ENCODE measurements around the gene ATXN7. TPM values are rescaled to one million over a fixed set of nuclear protein-coding genes. Genes with fewer than 3 reads are reported as not detected.

The ATXN7 gene
- total and polyA plus RNA-seq, 2 of the 4 experiments (the other 2 are of a cell fraction) = 8.6 to 13.6 TPM

DNA sequence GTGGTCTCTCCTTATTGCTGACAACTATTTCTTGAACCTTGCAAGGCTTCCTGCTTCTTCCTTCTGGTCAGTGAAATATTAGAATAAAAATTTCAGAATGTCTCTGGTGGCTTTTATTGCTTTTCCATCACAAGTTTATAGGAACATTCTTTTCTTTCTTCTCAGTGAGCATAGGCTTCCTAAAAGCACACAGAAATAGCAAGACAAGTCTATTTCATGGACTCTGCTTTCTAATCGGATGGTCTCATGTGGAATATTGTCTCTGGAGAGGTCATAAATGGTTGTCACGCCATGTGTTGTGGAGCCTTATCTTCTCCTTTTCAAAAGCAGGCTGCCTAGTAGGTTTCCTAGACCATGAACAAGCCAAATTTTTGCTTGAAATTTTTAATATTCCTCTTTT, 169.4 kb downstream of the ATXN7 start:
- in situ Hi-C loops (cut with MboI; ENCODE audit: low sequenced_read_pairs) = loop anchor here (25.0 kb wide), 1 partner anchor 179 kb away; no protein-coding TSS in a partner anchor
- no peak overlapping the region for H2BK15ac ChIP-seq (ENCODE audit: low read depth, low read length)
- intact Hi-C loops (cut with micrococcal nuclease) = loop anchor here (5.0 kb wide), 2 partner anchors 109 to 429 kb away; no protein-coding TSS in a partner anchor
- no peak overlapping the region for H4K5ac ChIP-seq (ENCODE audit: low read depth, low read length)
- H3K56ac ChIP-seq (ENCODE audit: extremely low read depth, insufficient read depth, low read length) = no peak overlapping the region
- H3K4me3 ChIP-seq (ENCODE audit: insufficient read depth, low read depth, low read length) = no peak overlapping the region
- no TSS peak for BruUV-seq (replicated peaks)
- no peak overlapping the region for H3K27ac ChIP-seq (ENCODE audit: insufficient read depth, low read length)
- H3K4me2 ChIP-seq (ENCODE audit: low read depth, low read length) = no peak overlapping the region
- H2BK20ac ChIP-seq (ENCODE audit: low read depth, low read length) = no peak overlapping the region
- H3K9me3 ChIP-seq (ENCODE audit: control insufficient read depth, insufficient read depth, low read length) = no peaks in the 10 kb centered on the region; the same call in 1 of the 2 replicates
- no peaks in the 10 kb centered on the region for H3K36me3 ChIP-seq (ENCODE audit: control insufficient read depth, insufficient read depth, low read length)
- no peak overlapping the region for H3K14ac ChIP-seq (replicated peaks; ENCODE audit: low read depth, low read length)
- H3K18ac ChIP-seq (ENCODE audit: low read depth, low read length) = no peak overlapping the region
- no peak overlapping the region for H2BK5ac ChIP-seq (ENCODE audit: low read depth, low read length, poor library complexity, severe bottlenecking)
- H2AFZ ChIP-seq (replicated peaks; ENCODE audit: low read length, poor library complexity) = no peak overlapping the region
- no peak overlapping the region for H4K8ac ChIP-seq (ENCODE audit: low read depth in 2 of 2, low read length in 2 of 2)
- DNase-seq = no peak
- H2AK5ac ChIP-seq (ENCODE audit: low read depth, low read length) = no peak overlapping the region
- H3K9me1 ChIP-seq (ENCODE audit: insufficient read depth, low read length) = no peaks in the 10 kb centered on the region
- H4K20me1 ChIP-seq (ENCODE audit: insufficient read depth, low read length) = no peaks in the 10 kb centered on the region
- TF ChIP-seq, protein P1, sequence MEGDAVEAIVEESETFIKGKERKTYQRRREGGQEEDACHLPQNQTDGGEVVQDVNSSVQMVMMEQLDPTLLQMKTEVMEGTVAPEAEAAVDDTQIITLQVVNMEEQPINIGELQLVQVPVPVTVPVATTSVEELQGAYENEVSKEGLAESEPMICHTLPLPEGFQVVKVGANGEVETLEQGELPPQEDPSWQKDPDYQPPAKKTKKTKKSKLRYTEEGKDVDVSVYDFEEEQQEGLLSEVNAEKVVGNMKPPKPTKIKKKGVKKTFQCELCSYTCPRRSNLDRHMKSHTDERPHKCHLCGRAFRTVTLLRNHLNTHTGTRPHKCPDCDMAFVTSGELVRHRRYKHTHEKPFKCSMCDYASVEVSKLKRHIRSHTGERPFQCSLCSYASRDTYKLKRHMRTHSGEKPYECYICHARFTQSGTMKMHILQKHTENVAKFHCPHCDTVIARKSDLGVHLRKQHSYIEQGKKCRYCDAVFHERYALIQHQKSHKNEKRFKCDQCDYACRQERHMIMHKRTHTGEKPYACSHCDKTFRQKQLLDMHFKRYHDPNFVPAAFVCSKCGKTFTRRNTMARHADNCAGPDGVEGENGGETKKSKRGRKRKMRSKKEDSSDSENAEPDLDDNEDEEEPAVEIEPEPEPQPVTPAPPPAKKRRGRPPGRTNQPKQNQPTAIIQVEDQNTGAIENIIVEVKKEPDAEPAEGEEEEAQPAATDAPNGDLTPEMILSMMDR (conservative IDR thresholded peaks at IDR 0.05; ENCODE audit: low read depth, low read length) = no peak
- TF ChIP-seq MAFK (IDR thresholded peaks at IDR 0.05; ENCODE audit: low read depth, low read length) (no peak), POLR2A (IDR thresholded peaks at IDR 0.05; ENCODE audit: low read depth, low read length) (no peak), MXI1 (IDR thresholded peaks at IDR 0.05; ENCODE audit: borderline replicate concordance, low read depth, low read length) (no peak), SMC3 (IDR thresholded peaks at IDR 0.05; ENCODE audit: low read depth, low read length) (no peak), RFX5 (IDR thresholded peaks at IDR 0.05; ENCODE audit: low read depth, low read length) (no peak), BHLHE40 (IDR thresholded peaks at IDR 0.05; ENCODE audit: low read depth, low read length) (no peak), FOS (IDR thresholded peaks at IDR 0.05; ENCODE audit: low read depth, low read length) (no peak), RCOR1 (IDR thresholded peaks at IDR 0.05; ENCODE audit: insufficient replicate concordance, low read length) (no peak), NFE2L2 (IDR thresholded peaks at IDR 0.05; ENCODE audit: low read depth, low read length) (no peak), CEBPB (IDR thresholded peaks at IDR 0.05; ENCODE audit: low read depth, low read length) (no peak), CHD1 (IDR thresholded peaks at IDR 0.05; ENCODE audit: low read depth, low read length) (no peak), MAZ (IDR thresholded peaks at IDR 0.05; ENCODE audit: borderline replicate concordance, low read depth, low read length) (no peak), RAD21 (IDR thresholded peaks at IDR 0.05; ENCODE audit: low read length) (no peak)
- TF ChIP-seq, protein P2, sequence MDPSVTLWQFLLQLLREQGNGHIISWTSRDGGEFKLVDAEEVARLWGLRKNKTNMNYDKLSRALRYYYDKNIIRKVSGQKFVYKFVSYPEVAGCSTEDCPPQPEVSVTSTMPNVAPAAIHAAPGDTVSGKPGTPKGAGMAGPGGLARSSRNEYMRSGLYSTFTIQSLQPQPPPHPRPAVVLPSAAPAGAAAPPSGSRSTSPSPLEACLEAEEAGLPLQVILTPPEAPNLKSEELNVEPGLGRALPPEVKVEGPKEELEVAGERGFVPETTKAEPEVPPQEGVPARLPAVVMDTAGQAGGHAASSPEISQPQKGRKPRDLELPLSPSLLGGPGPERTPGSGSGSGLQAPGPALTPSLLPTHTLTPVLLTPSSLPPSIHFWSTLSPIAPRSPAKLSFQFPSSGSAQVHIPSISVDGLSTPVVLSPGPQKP (IDR thresholded peaks at IDR 0.05; ENCODE audit: borderline replicate concordance, low read depth, low read length) = no peak
- TF ChIP-seq, protein P3, sequence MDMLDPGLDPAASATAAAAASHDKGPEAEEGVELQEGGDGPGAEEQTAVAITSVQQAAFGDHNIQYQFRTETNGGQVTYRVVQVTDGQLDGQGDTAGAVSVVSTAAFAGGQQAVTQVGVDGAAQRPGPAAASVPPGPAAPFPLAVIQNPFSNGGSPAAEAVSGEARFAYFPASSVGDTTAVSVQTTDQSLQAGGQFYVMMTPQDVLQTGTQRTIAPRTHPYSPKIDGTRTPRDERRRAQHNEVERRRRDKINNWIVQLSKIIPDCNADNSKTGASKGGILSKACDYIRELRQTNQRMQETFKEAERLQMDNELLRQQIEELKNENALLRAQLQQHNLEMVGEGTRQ (IDR thresholded peaks at IDR 0.05; ENCODE audit: low read depth, low read length) = no peak
- H3K4me1 ChIP-seq (ENCODE audit: control insufficient read depth, insufficient read depth, low read length) = peaks cover 3% of the 10 kb centered on the region; the same call in 1 of the 2 replicates
- no peak overlapping the region for H3K9ac ChIP-seq (ENCODE audit: low read depth, low read length)
- H3K4ac ChIP-seq (ENCODE audit: low read depth, low read length) = no peak overlapping the region
- no peak overlapping the region for H2AK9ac ChIP-seq (replicated peaks; ENCODE audit: low read depth, low read length, poor library complexity)
- no CpG with 5 or more reads among the region's 2 CpGs for WGBS, 2 experiments (ENCODE audit: extremely low coverage in 2 of 2, insufficient read length in 1 of 2)
- no peaks in the 10 kb centered on the region for H3K79me1 ChIP-seq (ENCODE audit: low read depth in 1 of 2, low read length in 2 of 2)
- no peak overlapping the region for H4K91ac ChIP-seq (ENCODE audit: insufficient read depth, low read depth, low read length)
- no peak overlapping the region for H3K23ac ChIP-seq (ENCODE audit: low read depth, low read length)
- ATAC-seq (ENCODE audit: low read depth) = no peak
- H3K27me3 ChIP-seq (ENCODE audit: control insufficient read depth, insufficient read depth, low read length) = peaks cover 4% of the 10 kb centered on the region
- no peak overlapping the region for H2BK120ac ChIP-seq (ENCODE audit: low read depth, low read length)
- ChIA-PET POLR2A (ENCODE audit: unreplicated experiment) (no interaction called here), CTCF (no interaction called here)
- dilution Hi-C loops (cut with HindIII; ENCODE audit: low sequenced_read_pairs, unreplicated experiment) = loop anchor here (25.0 kb wide), 1 partner anchor 429 kb away; no protein-coding TSS in a partner anchor
